ENCODE measurements around the gene NOS3.

- no peak for TF ChIP-seq EZH2 (IDR thresholded peaks at IDR 0.05; ENCODE audit: borderline replicate concordance, low read depth, low read length, severe bottlenecking)
- TF ChIP-seq CTCF (IDR thresholded peaks at IDR 0.05; ENCODE audit: borderline replicate concordance, extremely low read depth, low read length, poor library complexity, severe bottlenecking), result no peak
Measured at GRCh38 chr7:150946421-150947240, 44.2 kb upstream of the NOS3 start.

Measured in DND-41 (cell line).